22Rv1 (cell line): ENCODE measurements around the gene NID1.

Experiments
- CTCF ChIP-seq: fragments of 450-650 bp; IDR thresholded peaks from 2 replicates; pipeline ENCODE4 v1.5.1; 2017; ENCODE audit warnings: mild to moderate bottlenecking
- ZFX ChIP-seq: fragments of 450-650 bp; IDR thresholded peaks from 2 replicates; pipeline ENCODE4 v1.6.1; 2017; ENCODE audit warnings: antibody characterized with exemption, borderline replicate concordance

GRCh38 chr1:236111527-236112331 is 46.8 kb upstream of the NID1 start:
- no peak for TF ChIP-seq CTCF
- TF ChIP-seq ZFX, result no peak
